DOHH2 (cell line): ENCODE results near the gene ZSWIM8.

Source experiments
- H3F3A ChIP-seq: fragments of 200-600 bp; sonication (generic), shearing (Covaris generic); 2 replicates; pipeline ENCODE4 v1.6.0; 2016; ENCODE audit warnings: antibody characterized with exemption, mild to moderate bottlenecking; ENCODE audit not compliant: control insufficient read depth, insufficient read depth
- H3K27ac ChIP-seq: fragments of 200-600 bp; sonication (generic); 2 replicates; pipeline ENCODE4 v1.5.1; 2014; ENCODE audit warnings: low read depth, mild to moderate bottlenecking, low read length, moderate library complexity
- H3K27me3 ChIP-seq: fragments of 200-600 bp; sonication (generic); 2 replicates; pipeline ENCODE4 v1.6.1; 2014; ENCODE audit warnings: mild to moderate bottlenecking, low read length, mixed read lengths; ENCODE audit not compliant: control insufficient read depth
- H3K36me3 ChIP-seq: fragments of 200-600 bp; sonication (generic); 2 replicates; pipeline ENCODE4 v1.6.1; 2014; ENCODE audit warnings: mild to moderate bottlenecking, low read length, moderate library complexity, mixed read lengths; ENCODE audit not compliant: control insufficient read depth
- H3K4me1 ChIP-seq: fragments of 200-600 bp; sonication (generic); 2 replicates; pipeline ENCODE4 v1.6.1; 2014; ENCODE audit warnings: mild to moderate bottlenecking, low read length, mixed read lengths; ENCODE audit not compliant: control insufficient read depth
- H3K4me2 ChIP-seq: fragments of 200-600 bp; sonication (generic); 2 replicates; pipeline ENCODE4 v1.6.0; 2014; ENCODE audit warnings: mild to moderate bottlenecking, low read length, moderate library complexity
- H3K4me3 ChIP-seq: fragments of 200-600 bp; sonication (generic); 2 replicates; pipeline ENCODE4 v1.5.1; 2014; ENCODE audit warnings: mild to moderate bottlenecking, low read length, mixed read lengths
- H3K79me2 ChIP-seq: fragments of 200-600 bp; sonication (generic); 2 replicates; pipeline ENCODE4 v1.6.1; 2014; ENCODE audit warnings: mild to moderate bottlenecking, low read length, mixed read lengths; ENCODE audit not compliant: control insufficient read depth
- H3K9me2 ChIP-seq: fragments of 200-600 bp; sonication (generic); replicated peaks from 2 replicates; pipeline ENCODE4 v1.6.1; 2014; ENCODE audit warnings: mild to moderate bottlenecking, low read length, mixed read lengths; ENCODE audit not compliant: control insufficient read depth
- H3K9me3 ChIP-seq: fragments of 200-600 bp; sonication (generic); 2 replicates; pipeline ENCODE4 v1.6.1; 2014; ENCODE audit warnings: antibody characterized with exemption, low read length, mixed read lengths; ENCODE audit not compliant: control insufficient read depth, insufficient read depth
- H4K20me1 ChIP-seq: fragments of 200-600 bp; sonication (generic); 2 replicates; pipeline ENCODE4 v1.6.0; 2014; ENCODE audit warnings: low read depth, mild to moderate bottlenecking, antibody characterized with exemption, low read length, moderate library complexity; ENCODE audit not compliant: control insufficient read depth, insufficient read depth
- EZH2phosphoT487 ChIP-seq: fragments of 200-600 bp; sonication (generic); IDR thresholded peaks from 2 replicates; pipeline ENCODE4 v1.6.1; 2017; ENCODE audit warnings: borderline replicate concordance, mild to moderate bottlenecking, antibody characterized with exemption, low read length, moderate library complexity, mixed read lengths
- TF ChIP-seq, protein P1 (sequence below): fragments of 200-600 bp; sonication (generic); IDR thresholded peaks from one replicate; pipeline ENCODE4 v1.5.1; 2014; ENCODE audit warnings: antibody characterized with exemption, mild to moderate bottlenecking, low read depth, low read length; ENCODE audit not compliant: poor library complexity, severe bottlenecking

Gene ZSWIM8

DNA sequence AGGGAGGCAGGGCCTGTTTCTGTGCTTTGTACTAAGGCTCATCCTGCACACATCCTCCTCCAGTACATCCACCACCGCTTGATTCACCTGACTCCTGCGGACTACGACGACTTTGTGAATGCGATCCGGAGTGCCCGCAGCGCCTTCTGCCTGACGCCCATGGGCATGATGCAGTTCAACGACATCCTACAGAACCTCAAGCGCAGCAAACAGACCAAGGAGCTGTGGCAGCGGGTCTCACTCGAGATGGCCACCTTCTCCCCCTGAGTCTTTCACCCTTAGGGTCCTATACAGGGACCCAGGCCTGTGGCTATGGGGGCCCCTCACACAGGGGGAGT, 15.8 kb downstream of the ZSWIM8 start:
- H3K9me3 ChIP-seq, result no peaks in the 10 kb centered on the region
- no peak overlapping the region for H3K4me3 ChIP-seq
- H3K79me2 ChIP-seq, result no peaks in the 10 kb centered on the region
- no peak for TF ChIP-seq EZH2phosphoT487
- TF ChIP-seq, protein P1, sequence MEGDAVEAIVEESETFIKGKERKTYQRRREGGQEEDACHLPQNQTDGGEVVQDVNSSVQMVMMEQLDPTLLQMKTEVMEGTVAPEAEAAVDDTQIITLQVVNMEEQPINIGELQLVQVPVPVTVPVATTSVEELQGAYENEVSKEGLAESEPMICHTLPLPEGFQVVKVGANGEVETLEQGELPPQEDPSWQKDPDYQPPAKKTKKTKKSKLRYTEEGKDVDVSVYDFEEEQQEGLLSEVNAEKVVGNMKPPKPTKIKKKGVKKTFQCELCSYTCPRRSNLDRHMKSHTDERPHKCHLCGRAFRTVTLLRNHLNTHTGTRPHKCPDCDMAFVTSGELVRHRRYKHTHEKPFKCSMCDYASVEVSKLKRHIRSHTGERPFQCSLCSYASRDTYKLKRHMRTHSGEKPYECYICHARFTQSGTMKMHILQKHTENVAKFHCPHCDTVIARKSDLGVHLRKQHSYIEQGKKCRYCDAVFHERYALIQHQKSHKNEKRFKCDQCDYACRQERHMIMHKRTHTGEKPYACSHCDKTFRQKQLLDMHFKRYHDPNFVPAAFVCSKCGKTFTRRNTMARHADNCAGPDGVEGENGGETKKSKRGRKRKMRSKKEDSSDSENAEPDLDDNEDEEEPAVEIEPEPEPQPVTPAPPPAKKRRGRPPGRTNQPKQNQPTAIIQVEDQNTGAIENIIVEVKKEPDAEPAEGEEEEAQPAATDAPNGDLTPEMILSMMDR, result no peak
- no peak overlapping the region for H3K27ac ChIP-seq
- peaks cover 6% of the 10 kb centered on the region for H3K4me1 ChIP-seq
- H3K36me3 ChIP-seq, result peaks cover 77% of the 10 kb centered on the region
- no peaks in the 10 kb centered on the region for H3K9me2 ChIP-seq
- H3F3A ChIP-seq, result no peaks in the 10 kb centered on the region; the same call in 1 of the 2 replicates
- H3K27me3 ChIP-seq, result no peaks in the 10 kb centered on the region
- H4K20me1 ChIP-seq, result no peaks in the 10 kb centered on the region
- no peak overlapping the region for H3K4me2 ChIP-seq

DNA sequence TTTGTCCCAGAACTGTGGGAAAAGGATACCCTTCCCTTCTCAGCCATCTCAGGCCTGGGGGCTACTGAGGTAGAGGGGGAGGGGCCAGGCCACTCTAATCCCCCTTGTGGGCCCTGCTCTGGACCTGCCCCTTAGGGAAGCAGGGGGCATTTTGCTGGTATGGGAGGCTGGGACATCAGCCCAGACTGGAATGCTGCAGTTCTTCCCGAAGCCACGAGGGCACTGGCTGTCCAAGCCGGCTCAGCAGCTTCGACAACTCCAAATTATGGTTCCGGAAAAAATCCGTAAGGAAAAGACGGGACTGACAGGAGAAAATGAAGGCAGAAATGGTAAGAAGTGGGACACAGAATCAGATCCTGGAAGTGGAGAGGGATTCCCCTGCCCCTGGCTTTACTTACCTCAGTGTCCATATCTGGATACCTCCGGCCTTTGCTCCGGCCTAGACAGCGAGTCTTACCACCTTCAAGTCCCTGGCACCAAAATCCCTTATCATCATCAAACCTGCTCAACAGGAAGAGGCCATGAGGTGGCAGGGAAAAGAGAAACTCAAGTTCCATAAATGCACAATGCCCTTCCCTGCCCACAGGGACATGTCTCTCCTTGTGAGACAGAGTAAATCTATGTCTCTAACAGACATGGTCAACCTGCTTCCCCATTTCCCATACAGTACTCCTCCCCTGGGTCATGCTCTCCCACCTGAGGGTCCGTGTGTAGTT, 17.0 kb downstream of the ZSWIM8 start:
- no peak overlapping the region for H3K27ac ChIP-seq
- H3K36me3 ChIP-seq, result peaks cover 79% of the 10 kb centered on the region

DNA sequence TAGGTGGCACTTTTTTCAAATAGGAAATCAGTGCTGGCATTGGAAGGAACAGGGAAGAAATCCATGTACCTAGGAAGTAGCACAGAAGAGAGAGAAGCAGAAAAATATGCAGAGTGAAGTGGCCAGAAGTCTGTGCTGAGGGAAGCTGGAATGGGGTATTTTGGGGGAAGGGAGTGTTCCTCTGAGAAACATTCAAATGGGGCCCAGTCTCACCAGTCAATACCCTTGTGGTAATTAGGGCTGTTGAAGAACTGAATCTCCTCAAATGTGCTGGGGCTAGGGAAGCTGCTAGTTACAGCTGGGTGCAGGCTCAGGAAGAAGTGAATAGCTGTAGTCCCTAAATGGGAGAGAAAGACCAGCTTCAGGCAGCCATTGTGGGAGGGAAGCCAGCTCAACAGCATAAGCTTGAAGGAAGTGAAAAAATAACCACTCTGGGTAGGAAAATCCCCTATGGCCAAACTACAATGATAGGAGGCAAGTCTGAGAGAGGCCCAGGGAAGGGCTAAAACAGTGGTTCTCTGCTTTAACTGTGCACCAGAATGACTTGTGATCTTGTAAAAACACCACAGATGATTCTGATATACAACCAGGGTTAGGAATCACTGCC, 18.4 kb downstream of the ZSWIM8 start:
- no peak overlapping the region for H3K4me2 ChIP-seq
- peaks cover 7% of the 10 kb centered on the region for H3K4me1 ChIP-seq
- H3K27ac ChIP-seq, result peak overlapping the region; percentile 4; the same call in 1 of the 2 replicates
- no peaks in the 10 kb centered on the region for H4K20me1 ChIP-seq
- H3K9me3 ChIP-seq, result no peaks in the 10 kb centered on the region
- H3K9me2 ChIP-seq, result no peaks in the 10 kb centered on the region
- H3K36me3 ChIP-seq, result peaks cover 83% of the 10 kb centered on the region
- no peak for TF ChIP-seq EZH2phosphoT487
- TF ChIP-seq, protein P1, result no peak
- no peaks in the 10 kb centered on the region; the same call in 1 of the 2 replicates for H3F3A ChIP-seq
- no peaks in the 10 kb centered on the region for H3K27me3 ChIP-seq
- H3K79me2 ChIP-seq, result peaks cover 17% of the 10 kb centered on the region
- no peak overlapping the region for H3K4me3 ChIP-seq

More for the DNA sequence above, 17.0 kb downstream of the ZSWIM8 start:
- Histone ChIP-seq H3K4me3 (no peak overlapping the region), H3F3A (no peaks in the 10 kb centered on the region; the same call in 1 of the 2 replicates), H3K9me3 (no peaks in the 10 kb centered on the region), H3K4me1 (peaks cover 6% of the 10 kb centered on the region), H3K9me2 (no peaks in the 10 kb centered on the region), H4K20me1 (no peaks in the 10 kb centered on the region), H3K4me2 (no peak overlapping the region), H3K27me3 (no peaks in the 10 kb centered on the region), H3K79me2 (peaks cover 7% of the 10 kb centered on the region)
- no peak for TF ChIP-seq EZH2phosphoT487
- TF ChIP-seq, protein P1, result no peak
